Prostate gland (tissue), 2 donors: ENCODE results near the gene WDR59.

Experiments
- POLR2A ChIP-seq: fragments of 450-650 bp; IDR thresholded peaks from one replicate; pipeline ENCODE4 v1.6.1; 2016; ENCODE audit warnings: antibody characterized with exemption, mild to moderate bottlenecking
- POLR2AphosphoS5 ChIP-seq: sonication (generic); formaldehyde crosslinking; IDR thresholded peaks from one replicate; pipeline ENCODE4 v1.6.1; 2017; ENCODE audit warnings: antibody characterized with exemption
- TF ChIP-seq, protein P1 (sequence below), 4 experiments: fragments of 200-600 bp in 2 of 4; fragments of 450-650 bp in 2 of 4; sonication (generic) in 2 of 4; IDR thresholded peaks; 1 replicate in 3 of 4; 2 replicates in 1 of 4; pipeline ENCODE4 v1.5.1; 2016 to 2019; ENCODE audit warnings: antibody characterized with exemption in 4 of 4, mild to moderate bottlenecking in 2 of 4, moderate library complexity in 2 of 4

GRCh38 chr16:74888232-74888862, 96.6 kb downstream of the WDR59 start:
- TF ChIP-seq, protein P1, sequence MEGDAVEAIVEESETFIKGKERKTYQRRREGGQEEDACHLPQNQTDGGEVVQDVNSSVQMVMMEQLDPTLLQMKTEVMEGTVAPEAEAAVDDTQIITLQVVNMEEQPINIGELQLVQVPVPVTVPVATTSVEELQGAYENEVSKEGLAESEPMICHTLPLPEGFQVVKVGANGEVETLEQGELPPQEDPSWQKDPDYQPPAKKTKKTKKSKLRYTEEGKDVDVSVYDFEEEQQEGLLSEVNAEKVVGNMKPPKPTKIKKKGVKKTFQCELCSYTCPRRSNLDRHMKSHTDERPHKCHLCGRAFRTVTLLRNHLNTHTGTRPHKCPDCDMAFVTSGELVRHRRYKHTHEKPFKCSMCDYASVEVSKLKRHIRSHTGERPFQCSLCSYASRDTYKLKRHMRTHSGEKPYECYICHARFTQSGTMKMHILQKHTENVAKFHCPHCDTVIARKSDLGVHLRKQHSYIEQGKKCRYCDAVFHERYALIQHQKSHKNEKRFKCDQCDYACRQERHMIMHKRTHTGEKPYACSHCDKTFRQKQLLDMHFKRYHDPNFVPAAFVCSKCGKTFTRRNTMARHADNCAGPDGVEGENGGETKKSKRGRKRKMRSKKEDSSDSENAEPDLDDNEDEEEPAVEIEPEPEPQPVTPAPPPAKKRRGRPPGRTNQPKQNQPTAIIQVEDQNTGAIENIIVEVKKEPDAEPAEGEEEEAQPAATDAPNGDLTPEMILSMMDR (IDR thresholded peaks at IDR 0.05) = no peak
- peak; percentile 7 for TF ChIP-seq POLR2AphosphoS5
- TF ChIP-seq POLR2A = no peak
